A549 (cell line): Measurements from ENCODE around the gene PLIN5.

Experiments
- CTCF ChIP-seq: fragments of >200 bp; sonication (Bioruptor Twin); formaldehyde crosslinking; IDR thresholded peaks from 3 replicates; pipeline ENCODE4 v1.5.1; 2016
- EP300 ChIP-seq, 2 experiments: fragments of >200 bp; sonication (Bioruptor Twin); formaldehyde crosslinking; IDR thresholded peaks; 2 replicates in 1 of 2; 3 replicates in 1 of 2; pipeline ENCODE4 v1.6.1; 2016 to 2017
- PHF8 ChIP-seq: fragments of 200-600 bp; sonication (generic); IDR thresholded peaks from 2 replicates; pipeline ENCODE4 v1.6.1; 2016; ENCODE audit warnings: low read depth, mild to moderate bottlenecking, antibody characterized with exemption, moderate library complexity, borderline replicate concordance
- POLR2A ChIP-seq: IDR thresholded peaks from 2 replicates; pipeline ENCODE4 v1.6.1; 2012; ENCODE audit warnings: mild to moderate bottlenecking, low read length
- TF ChIP-seq, protein P1 (sequence below): fragments of 450-650 bp; IDR thresholded peaks from 2 replicates; pipeline ENCODE4 v1.6.1; 2014; ENCODE audit warnings: antibody characterized with exemption
- TF ChIP-seq, protein P2 (sequence below): IDR thresholded peaks from 2 replicates; pipeline ENCODE4 v1.6.1; 2012

DNA sequence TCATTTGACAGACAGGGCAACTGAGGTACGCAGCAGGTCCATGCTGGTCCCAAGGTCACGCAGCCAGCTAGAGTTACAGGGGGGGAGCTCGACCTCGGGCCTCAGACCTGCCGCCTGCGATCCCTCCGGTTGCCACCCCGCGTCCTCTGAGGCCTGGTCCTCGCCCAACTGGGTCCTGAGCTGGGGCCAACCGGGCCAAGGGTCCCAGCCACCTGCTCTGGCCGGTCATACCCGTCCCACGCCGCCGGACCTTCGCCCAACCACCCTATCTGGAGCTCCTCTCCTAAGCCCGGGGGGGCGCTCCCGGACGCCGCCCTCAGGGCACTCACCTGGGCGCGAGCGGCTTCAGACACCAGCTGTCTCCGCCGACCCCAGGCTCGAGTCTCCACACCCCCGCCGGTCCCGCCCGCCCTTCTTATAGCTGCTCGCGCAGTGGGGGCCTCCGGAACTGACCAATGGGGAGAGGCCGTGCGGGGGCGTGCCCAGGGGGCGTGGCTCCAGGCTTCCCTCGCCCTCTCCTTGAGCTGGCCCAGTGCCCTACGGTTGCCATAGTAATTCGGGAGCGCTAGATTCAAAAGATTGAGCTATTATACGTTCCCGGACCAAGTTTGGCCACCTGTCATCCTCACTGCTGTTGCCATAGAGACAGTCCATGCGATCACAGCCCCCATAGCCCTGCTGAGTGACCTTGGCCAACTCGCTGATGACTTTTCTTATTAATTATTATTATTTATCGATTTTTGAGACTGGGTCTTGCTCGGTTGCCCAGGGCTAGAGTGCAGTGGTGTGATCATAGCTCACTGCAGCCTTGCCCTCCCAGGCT is at the start of gene PLIN5:
- TF ChIP-seq EP300 (IDR thresholded peaks at IDR 0.05) (no peak), CTCF (no peak), POLR2A (no peak), PHF8 (no peak)
- TF ChIP-seq, protein P1, sequence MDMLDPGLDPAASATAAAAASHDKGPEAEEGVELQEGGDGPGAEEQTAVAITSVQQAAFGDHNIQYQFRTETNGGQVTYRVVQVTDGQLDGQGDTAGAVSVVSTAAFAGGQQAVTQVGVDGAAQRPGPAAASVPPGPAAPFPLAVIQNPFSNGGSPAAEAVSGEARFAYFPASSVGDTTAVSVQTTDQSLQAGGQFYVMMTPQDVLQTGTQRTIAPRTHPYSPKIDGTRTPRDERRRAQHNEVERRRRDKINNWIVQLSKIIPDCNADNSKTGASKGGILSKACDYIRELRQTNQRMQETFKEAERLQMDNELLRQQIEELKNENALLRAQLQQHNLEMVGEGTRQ, result no peak
- TF ChIP-seq, protein P2, sequence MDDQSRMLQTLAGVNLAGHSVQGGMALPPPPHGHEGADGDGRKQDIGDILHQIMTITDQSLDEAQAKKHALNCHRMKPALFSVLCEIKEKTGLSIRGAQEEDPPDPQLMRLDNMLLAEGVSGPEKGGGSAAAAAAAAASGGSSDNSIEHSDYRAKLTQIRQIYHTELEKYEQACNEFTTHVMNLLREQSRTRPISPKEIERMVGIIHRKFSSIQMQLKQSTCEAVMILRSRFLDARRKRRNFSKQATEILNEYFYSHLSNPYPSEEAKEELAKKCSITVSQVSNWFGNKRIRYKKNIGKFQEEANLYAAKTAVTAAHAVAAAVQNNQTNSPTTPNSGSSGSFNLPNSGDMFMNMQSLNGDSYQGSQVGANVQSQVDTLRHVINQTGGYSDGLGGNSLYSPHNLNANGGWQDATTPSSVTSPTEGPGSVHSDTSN, result no peak
